ENCODE measurements around the gene YWHAG. TPM values are rescaled to one million over a fixed set of nuclear protein-coding genes. Genes with fewer than 3 reads are reported as not detected.
A peak's percentile ranks its signal among the peaks of the same experiment; 100 is the strongest.

Gene YWHAG
- total and polyA plus RNA-seq, 9 of the 15 experiments (the other 6 are each of a cell fraction or from before 2014, with no cell fraction given): 30.4 to 246 (median 94.5) TPM

DNA sequence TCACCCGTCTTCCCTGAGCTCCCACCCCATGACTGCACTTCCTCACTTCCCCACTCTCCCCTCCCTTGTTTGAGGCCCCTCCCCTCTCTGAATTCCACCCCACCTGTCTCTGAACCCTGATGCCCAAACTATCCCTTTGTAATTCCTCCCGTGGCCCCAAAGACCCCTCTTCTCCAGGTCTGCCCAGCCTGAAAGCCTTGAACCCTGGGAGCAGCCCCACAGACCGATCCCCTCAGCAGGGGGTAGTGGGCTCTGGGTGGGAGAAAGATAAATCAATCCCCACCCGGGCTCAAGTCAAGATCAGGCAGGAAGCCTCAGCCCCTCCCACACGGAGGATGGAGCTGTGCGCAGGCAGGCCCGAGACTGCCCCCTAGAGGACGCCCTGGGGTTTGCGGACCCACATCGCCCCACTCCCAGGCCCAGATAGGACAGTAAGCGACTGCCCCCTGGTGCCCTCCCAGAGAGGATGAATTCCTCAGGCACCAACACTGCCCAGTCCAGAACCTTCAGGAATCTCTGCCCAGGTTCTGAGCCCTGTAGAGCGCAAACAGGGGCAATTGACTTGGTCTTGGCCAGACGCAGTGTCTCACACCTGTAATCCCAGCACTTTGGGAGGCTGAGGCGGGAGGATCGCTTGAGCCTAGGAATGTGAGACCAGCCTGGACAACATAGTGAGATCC lies 44.6 kb downstream of the YWHAG start (continued):
- TF ChIP-seq ZNF586 (CRISPR knock-in tag; conservative IDR thresholded peaks at IDR 0.05) (no peak), EP300 (IDR thresholded peaks at IDR 0.05; ENCODE audit: low read length) (peak; percentile 72), MXI1 (IDR thresholded peaks at IDR 0.05; ENCODE audit: low read depth, low read length) (peak; percentile 57; the same call in 1 of the 2 replicates), L3MBTL2 (IDR thresholded peaks at IDR 0.05) (peak; percentile 50; the same call in 1 of the 2 replicates), MEIS2 (IDR thresholded peaks at IDR 0.05; ENCODE audit: partially characterized antibody) (peak; percentile 95), ZNF175 (CRISPR knock-in tag; IDR thresholded peaks at IDR 0.05; ENCODE audit: low read depth) (no peak), ETS2 (tag; IDR thresholded peaks at IDR 0.05; ENCODE audit: borderline replicate concordance, poor library complexity, severe bottlenecking) (no peak), CBX3 (IDR thresholded peaks at IDR 0.05; ENCODE audit: borderline replicate concordance in 1 of 2, low read length in 2 of 2) (peak in 1 of 2 experiments; percentile 89; a peak in 2 of 3 replicates), SRSF7 (optimal IDR thresholded peaks at IDR 0.05; ENCODE audit: low read depth, low read length) (no peak), ZBTB7A (IDR thresholded peaks at IDR 0.05; ENCODE audit: borderline replicate concordance, control insufficient read depth, low read depth, low read length) (no peak; the same call in none of the 2 replicates), EZH2 (IDR thresholded peaks at IDR 0.05; ENCODE audit: borderline replicate concordance, low read depth, low read length) (no peak), RUNX1 (IDR thresholded peaks at IDR 0.05; ENCODE audit: low read depth) (no peak; the same call in 1 of the 2 replicates), ZBTB8A (IDR thresholded peaks at IDR 0.05; ENCODE audit: partially characterized antibody) (no peak), ZFP30 (CRISPR knock-in tag; IDR thresholded peaks at IDR 0.05; ENCODE audit: borderline replicate concordance) (no peak), ZFPM2 (CRISPR knock-in tag; IDR thresholded peaks at IDR 0.05) (no peak), WHSC1 (IDR thresholded peaks at IDR 0.05; ENCODE audit: low read length) (no peak), TEAD4 (IDR thresholded peaks at IDR 0.05; ENCODE audit: low read length) (peak; percentile 75), TEAD4 (CRISPR knock-in tag; IDR thresholded peaks at IDR 0.05; ENCODE audit: borderline replicate concordance) (no peak), ZNF134 (CRISPR knock-in tag; conservative IDR thresholded peaks at IDR 0.05) (no peak)
- TF ChIP-seq, protein P1, sequence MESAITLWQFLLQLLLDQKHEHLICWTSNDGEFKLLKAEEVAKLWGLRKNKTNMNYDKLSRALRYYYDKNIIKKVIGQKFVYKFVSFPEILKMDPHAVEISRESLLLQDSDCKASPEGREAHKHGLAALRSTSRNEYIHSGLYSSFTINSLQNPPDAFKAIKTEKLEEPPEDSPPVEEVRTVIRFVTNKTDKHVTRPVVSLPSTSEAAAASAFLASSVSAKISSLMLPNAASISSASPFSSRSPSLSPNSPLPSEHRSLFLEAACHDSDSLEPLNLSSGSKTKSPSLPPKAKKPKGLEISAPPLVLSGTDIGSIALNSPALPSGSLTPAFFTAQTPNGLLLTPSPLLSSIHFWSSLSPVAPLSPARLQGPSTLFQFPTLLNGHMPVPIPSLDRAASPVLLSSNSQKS (CRISPR knock-in tag; IDR thresholded peaks at IDR 0.05): no peak
- TF ChIP-seq, protein P2, sequence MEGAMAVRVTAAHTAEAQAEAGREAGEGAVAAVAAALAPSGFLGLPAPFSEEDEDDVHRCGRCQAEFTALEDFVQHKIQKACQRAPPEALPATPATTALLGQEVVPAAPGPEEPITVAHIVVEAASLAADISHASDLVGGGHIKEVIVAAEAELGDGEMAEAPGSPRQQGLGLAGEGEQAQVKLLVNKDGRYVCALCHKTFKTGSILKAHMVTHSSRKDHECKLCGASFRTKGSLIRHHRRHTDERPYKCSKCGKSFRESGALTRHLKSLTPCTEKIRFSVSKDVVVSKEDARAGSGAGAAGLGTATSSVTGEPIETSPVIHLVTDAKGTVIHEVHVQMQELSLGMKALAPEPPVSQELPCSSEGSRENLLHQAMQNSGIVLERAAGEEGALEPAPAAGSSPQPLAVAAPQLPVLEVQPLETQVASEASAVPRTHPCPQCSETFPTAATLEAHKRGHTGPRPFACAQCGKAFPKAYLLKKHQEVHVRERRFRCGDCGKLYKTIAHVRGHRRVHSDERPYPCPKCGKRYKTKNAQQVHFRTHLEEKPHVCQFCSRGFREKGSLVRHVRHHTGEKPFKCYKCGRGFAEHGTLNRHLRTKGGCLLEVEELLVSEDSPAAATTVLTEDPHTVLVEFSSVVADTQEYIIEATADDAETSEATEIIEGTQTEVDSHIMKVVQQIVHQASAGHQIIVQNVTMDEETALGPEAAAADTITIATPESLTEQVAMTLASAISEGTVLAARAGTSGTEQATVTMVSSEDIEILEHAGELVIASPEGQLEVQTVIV (CRISPR knock-in tag; IDR thresholded peaks at IDR 0.05; ENCODE audit: borderline replicate concordance): no peak
- TF ChIP-seq, protein P3, sequence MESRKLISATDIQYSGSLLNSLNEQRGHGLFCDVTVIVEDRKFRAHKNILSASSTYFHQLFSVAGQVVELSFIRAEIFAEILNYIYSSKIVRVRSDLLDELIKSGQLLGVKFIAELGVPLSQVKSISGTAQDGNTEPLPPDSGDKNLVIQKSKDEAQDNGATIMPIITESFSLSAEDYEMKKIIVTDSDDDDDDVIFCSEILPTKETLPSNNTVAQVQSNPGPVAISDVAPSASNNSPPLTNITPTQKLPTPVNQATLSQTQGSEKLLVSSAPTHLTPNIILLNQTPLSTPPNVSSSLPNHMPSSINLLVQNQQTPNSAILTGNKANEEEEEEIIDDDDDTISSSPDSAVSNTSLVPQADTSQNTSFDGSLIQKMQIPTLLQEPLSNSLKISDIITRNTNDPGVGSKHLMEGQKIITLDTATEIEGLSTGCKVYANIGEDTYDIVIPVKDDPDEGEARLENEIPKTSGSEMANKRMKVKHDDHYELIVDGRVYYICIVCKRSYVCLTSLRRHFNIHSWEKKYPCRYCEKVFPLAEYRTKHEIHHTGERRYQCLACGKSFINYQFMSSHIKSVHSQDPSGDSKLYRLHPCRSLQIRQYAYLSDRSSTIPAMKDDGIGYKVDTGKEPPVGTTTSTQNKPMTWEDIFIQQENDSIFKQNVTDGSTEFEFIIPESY (CRISPR knock-in tag; IDR thresholded peaks at IDR 0.05): peak; percentile 93
